ENCODE data around the gene SPATC1L. TPM values are rescaled to one million over a fixed set of nuclear protein-coding genes. Genes with fewer than 3 reads are reported as not detected.

The SPATC1L gene
- total RNA-seq, 1 experiment from 2014 or later: 36.0 TPM

DNA sequence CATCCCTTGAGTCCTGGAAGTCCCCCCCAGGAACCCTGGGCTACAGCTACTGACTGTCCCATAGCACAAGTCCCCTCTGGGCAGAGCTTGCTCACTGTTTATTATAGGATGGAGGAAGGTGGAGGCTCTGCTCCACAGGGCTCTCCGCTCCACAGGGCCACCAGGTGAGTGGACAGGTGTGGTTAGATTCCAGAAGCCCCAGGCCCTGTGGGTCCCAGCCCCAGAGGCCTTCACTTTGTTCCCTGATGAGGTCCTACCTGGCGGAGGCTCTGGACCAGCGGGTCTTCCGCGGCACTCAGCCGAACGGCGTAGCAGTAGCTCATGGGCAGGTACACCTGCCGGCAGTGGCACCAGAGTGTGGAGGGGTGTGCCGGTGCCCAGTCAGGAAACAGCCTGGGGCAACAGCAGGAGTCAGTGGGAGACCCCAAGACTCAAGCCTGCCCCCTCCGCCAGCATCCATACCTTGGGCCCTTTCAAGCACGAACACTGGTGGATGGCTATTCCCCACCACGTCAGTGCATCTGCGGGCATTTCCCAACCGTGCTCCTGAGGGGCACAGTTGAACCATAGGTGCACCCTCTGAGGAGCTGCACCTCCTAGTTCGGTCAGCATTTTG, 32.0 kb upstream of the SPATC1L start:
- H3K27me3 Mint-ChIP-seq (ENCODE audit: low read depth): no peaks in the 10 kb centered on the region
- WGBS (ENCODE audit: extremely low coverage, insufficient read length, low lambda C conversion rate): no CpG with 5 or more reads among the region's 16 CpGs
- H3K4me1 Mint-ChIP-seq: no peaks in the 10 kb centered on the region
- H3K36me3 Mint-ChIP-seq (ENCODE audit: insufficient read depth in 1 of 3, low read depth in 3 of 3): peaks cover 21 to 46% (median 33%) of the 10 kb centered on the region in 3 experiments
- H3K4me3 Mint-ChIP-seq: no peak overlapping the region
- no peaks in the 10 kb centered on the region for H3K9me3 Mint-ChIP-seq
- Histone ChIP-seq H2BK120ac (ENCODE audit: low read depth, low read length, poor library complexity, severe bottlenecking) (no peak overlapping the region), H2AFZ (ENCODE audit: low read length) (no peak overlapping the region), H3K79me1 (ENCODE audit: insufficient read depth, low read depth, low read length, poor library complexity, severe bottlenecking) (no peaks in the 10 kb centered on the region), H4K91ac (ENCODE audit: insufficient read length, low read depth, low read length) (no peak overlapping the region), H3K23ac (ENCODE audit: insufficient read length, low read depth, low read length) (no peak overlapping the region), H4K8ac (replicated peaks; ENCODE audit: insufficient read length, low read depth, low read length) (no peak overlapping the region), H2BK15ac (ENCODE audit: low read depth, low read length) (no peak overlapping the region), H4K20me1 (ENCODE audit: control insufficient read depth, insufficient read depth, insufficient read length) (no peaks in the 10 kb centered on the region), H3K4me1 (ENCODE audit: insufficient read depth, low read length) (no peaks in the 10 kb centered on the region), H3K23me2 (ENCODE audit: insufficient read length, low read depth, low read length, poor library complexity, severe bottlenecking) (no peaks in the 10 kb centered on the region), H3K9ac (ENCODE audit: extremely low read depth, insufficient read length, low read length) (no peak overlapping the region), H3K79me2 (ENCODE audit: insufficient read depth, low read length) (peaks cover 5% of the 10 kb centered on the region; the same call in 1 of the 2 replicates), H2BK5ac (ENCODE audit: insufficient read length, low read length) (no peak overlapping the region), H2AK5ac (ENCODE audit: insufficient read length, low read length) (no peak overlapping the region), H3K4ac (ENCODE audit: low read depth, low read length) (no peak overlapping the region), H3K14ac (ENCODE audit: insufficient read depth, low read length) (no peak overlapping the region), H3K4me2 (ENCODE audit: insufficient read depth, insufficient read length, low read length) (no peak overlapping the region), H2BK12ac (ENCODE audit: insufficient read length, low read depth, low read length) (no peak overlapping the region), H3K18ac (ENCODE audit: insufficient read length, low read depth, low read length) (no peak overlapping the region), H3K56ac (ENCODE audit: insufficient read length, low read depth, low read length) (no peak overlapping the region), H3K27me3 (ENCODE audit: insufficient read depth, low read length) (no peaks in the 10 kb centered on the region), H3K9me3 (ENCODE audit: control insufficient read depth, low read depth, low read length) (no peaks in the 10 kb centered on the region), H2BK20ac (ENCODE audit: low read depth, low read length, poor library complexity, severe bottlenecking) (no peak overlapping the region), H3T11ph (ENCODE audit: low read length) (no peak overlapping the region), H3K27ac (ENCODE audit: insufficient read length, low read depth, low read length) (no peak overlapping the region), H4K5ac (ENCODE audit: insufficient read length, low read depth, low read length) (no peak overlapping the region)
- TF ChIP-seq, protein P1, sequence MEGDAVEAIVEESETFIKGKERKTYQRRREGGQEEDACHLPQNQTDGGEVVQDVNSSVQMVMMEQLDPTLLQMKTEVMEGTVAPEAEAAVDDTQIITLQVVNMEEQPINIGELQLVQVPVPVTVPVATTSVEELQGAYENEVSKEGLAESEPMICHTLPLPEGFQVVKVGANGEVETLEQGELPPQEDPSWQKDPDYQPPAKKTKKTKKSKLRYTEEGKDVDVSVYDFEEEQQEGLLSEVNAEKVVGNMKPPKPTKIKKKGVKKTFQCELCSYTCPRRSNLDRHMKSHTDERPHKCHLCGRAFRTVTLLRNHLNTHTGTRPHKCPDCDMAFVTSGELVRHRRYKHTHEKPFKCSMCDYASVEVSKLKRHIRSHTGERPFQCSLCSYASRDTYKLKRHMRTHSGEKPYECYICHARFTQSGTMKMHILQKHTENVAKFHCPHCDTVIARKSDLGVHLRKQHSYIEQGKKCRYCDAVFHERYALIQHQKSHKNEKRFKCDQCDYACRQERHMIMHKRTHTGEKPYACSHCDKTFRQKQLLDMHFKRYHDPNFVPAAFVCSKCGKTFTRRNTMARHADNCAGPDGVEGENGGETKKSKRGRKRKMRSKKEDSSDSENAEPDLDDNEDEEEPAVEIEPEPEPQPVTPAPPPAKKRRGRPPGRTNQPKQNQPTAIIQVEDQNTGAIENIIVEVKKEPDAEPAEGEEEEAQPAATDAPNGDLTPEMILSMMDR (conservative IDR thresholded peaks at IDR 0.05): no peak
- peak overlapping the region; percentile 45 to 95 (median 52); a peak in 4 of 7 replicates for H3K27ac Mint-ChIP-seq
- DNase-seq: no peak

Measured in H9 (cell line).